ENCODE data around the gene FNDC3A. TPM values are rescaled to one million over a fixed set of nuclear protein-coding genes. Genes with fewer than 3 reads are reported as not detected.

FNDC3A gene
- total RNA-seq, 2 donors from 2014 or later = 38.9 to 58.2 TPM

DNA sequence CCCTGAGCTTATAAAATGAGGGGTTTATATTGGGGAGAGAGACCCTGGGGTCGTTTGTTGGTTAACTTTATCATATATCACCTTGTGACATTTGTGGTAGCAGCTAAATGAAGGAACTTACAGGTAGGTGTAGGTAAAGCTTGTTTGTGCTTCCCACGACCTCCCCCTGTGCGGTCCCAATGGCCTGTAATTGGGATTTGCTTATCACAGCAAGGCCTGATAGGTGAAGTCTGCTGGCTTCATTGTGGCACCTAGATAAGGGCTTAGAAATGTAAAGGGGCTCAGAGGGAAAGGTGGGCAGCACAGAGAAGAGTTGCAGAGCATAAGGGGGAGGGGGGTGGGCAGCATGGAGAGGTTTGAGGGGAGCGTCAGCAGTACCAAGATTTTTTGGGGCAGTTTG, 208.9 kb downstream of the FNDC3A start:
- no peaks in the 10 kb centered on the region for H3K27me3 ChIP-seq (replicated peaks; ENCODE audit: insufficient read depth)

DNA sequence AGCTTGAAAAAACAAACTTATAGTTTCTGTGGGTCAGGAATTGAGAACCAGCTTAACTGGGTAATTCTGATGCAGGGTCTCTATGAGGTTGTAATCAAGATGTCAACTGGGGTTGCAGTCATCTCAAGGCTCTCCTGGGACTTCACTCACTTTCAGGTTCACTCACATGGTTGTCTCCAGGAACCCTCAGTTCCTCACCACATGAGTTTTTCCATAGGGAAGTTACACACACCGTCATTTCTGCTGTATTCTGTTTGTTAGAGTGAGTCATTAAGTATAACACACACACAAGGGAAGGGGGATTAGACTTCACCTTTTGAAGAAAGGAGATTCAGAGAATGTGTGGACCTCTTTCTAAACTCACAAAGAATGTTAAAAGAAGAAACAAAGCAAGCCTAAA, 209.6 kb downstream of the FNDC3A start:
- intact Hi-C loops (cut with DNase I) = no loop called here
- no peaks in the 10 kb centered on the region for H3K36me3 ChIP-seq
- H3K27ac ChIP-seq = no peak overlapping the region
- H3K27me3 ChIP-seq (replicated peaks; ENCODE audit: insufficient read depth) = no peaks in the 10 kb centered on the region
- H3K4me1 ChIP-seq (replicated peaks) = peaks cover 3% of the 10 kb centered on the region
- H3K4me3 ChIP-seq = no peak overlapping the region
- WGBS = 78% methylated on average over 1 of the region's 1 CpG
- TF ChIP-seq, protein P1, sequence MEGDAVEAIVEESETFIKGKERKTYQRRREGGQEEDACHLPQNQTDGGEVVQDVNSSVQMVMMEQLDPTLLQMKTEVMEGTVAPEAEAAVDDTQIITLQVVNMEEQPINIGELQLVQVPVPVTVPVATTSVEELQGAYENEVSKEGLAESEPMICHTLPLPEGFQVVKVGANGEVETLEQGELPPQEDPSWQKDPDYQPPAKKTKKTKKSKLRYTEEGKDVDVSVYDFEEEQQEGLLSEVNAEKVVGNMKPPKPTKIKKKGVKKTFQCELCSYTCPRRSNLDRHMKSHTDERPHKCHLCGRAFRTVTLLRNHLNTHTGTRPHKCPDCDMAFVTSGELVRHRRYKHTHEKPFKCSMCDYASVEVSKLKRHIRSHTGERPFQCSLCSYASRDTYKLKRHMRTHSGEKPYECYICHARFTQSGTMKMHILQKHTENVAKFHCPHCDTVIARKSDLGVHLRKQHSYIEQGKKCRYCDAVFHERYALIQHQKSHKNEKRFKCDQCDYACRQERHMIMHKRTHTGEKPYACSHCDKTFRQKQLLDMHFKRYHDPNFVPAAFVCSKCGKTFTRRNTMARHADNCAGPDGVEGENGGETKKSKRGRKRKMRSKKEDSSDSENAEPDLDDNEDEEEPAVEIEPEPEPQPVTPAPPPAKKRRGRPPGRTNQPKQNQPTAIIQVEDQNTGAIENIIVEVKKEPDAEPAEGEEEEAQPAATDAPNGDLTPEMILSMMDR (IDR thresholded peaks at IDR 0.05) = no peak
- no peaks in the 10 kb centered on the region for H3K9me3 ChIP-seq
- no peak for DNase-seq (ENCODE audit: low spot score)

More for the DNA sequence above, 208.9 kb downstream of the FNDC3A start:
- no peak overlapping the region for H3K27ac ChIP-seq
- H3K36me3 ChIP-seq = no peaks in the 10 kb centered on the region
- H3K4me1 ChIP-seq (replicated peaks) = peaks cover 3% of the 10 kb centered on the region
- H3K9me3 ChIP-seq = no peaks in the 10 kb centered on the region
- intact Hi-C loops (cut with DNase I) = no loop called here
- TF ChIP-seq POLR2AphosphoS5 (IDR thresholded peaks at IDR 0.05) = no peak
- TF ChIP-seq, protein P1 (IDR thresholded peaks at IDR 0.05) = no peak
- no peak for TF ChIP-seq POLR2A (IDR thresholded peaks at IDR 0.05)
- H3K4me3 ChIP-seq = no peak overlapping the region
- 76% methylated on average over 4 of the region's 4 CpGs for WGBS
- no peak for DNase-seq (ENCODE audit: low spot score)

DNA sequence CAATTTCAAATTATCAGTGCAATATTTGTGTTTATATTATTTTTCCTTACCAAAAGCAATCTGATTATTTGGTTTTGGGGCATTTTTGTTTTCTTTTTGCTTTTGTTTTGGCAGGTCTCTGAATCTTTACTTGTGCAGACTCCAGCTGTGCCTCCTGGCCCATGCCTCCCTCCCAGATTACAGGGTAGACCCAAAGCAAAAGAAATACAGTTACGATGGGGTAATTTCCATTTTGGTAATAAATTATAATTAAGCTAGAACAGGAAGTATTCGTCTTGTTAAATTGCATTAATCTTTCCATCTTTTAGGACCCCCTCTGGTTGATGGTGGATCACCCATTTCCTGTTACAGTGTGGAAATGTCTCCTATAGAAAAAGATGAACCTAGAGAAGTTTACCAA, 215.2 kb downstream of the FNDC3A start:
- no peak overlapping the region for H3K27ac ChIP-seq
- no peak for DNase-seq (ENCODE audit: low spot score)
- H3K27me3 ChIP-seq (replicated peaks; ENCODE audit: insufficient read depth) = no peaks in the 10 kb centered on the region
- WGBS = 89% methylated on average over 2 of the region's 2 CpGs
- no peak overlapping the region for H3K4me3 ChIP-seq
- TF ChIP-seq POLR2A (IDR thresholded peaks at IDR 0.05) = no peak
- no peak for TF ChIP-seq POLR2AphosphoS5 (IDR thresholded peaks at IDR 0.05)
- TF ChIP-seq, protein P1 (IDR thresholded peaks at IDR 0.05) = no peak
- H3K36me3 ChIP-seq = no peaks in the 10 kb centered on the region
- H3K4me1 ChIP-seq (replicated peaks) = peaks cover 3% of the 10 kb centered on the region
- H3K9me3 ChIP-seq = no peaks in the 10 kb centered on the region
- intact Hi-C loops (cut with DNase I) = no loop called here

DNA sequence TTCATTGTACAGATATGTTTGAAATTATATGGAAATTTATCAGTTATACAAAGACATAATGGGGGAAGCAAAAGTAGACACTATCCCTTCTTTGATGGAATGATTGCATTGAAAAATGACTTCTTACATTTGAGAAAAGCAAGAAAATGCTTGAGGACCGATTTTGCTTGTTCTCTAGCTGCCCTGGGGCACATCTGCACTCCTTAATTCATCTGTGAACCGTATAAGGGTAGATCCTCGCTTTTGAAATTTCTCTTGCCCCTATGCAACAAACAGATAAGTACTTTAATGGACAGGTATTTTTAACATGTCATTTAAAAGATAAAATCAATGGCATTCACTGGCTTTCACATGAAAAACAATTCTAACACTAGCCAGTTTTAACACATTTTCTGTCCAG, 230.9 kb downstream of the FNDC3A start:
- Histone ChIP-seq H3K27me3 (replicated peaks; ENCODE audit: insufficient read depth) (no peaks in the 10 kb centered on the region), H3K4me3 (no peak overlapping the region), H3K27ac (no peak overlapping the region), H3K9me3 (no peaks in the 10 kb centered on the region), H3K4me1 (replicated peaks) (no peaks in the 10 kb centered on the region), H3K36me3 (peaks cover 0 to 5% of the 10 kb centered on the region in 2 donors)
- TF ChIP-seq, protein P1 (IDR thresholded peaks at IDR 0.05) = no peak
- no peak for TF ChIP-seq POLR2AphosphoS5 (IDR thresholded peaks at IDR 0.05)
- TF ChIP-seq POLR2A (IDR thresholded peaks at IDR 0.05) = no peak
- intact Hi-C loops (cut with DNase I) = no loop called here
- no peak for DNase-seq (ENCODE audit: low spot score)
- WGBS = 91% methylated on average over 3 of the region's 3 CpGs

DNA sequence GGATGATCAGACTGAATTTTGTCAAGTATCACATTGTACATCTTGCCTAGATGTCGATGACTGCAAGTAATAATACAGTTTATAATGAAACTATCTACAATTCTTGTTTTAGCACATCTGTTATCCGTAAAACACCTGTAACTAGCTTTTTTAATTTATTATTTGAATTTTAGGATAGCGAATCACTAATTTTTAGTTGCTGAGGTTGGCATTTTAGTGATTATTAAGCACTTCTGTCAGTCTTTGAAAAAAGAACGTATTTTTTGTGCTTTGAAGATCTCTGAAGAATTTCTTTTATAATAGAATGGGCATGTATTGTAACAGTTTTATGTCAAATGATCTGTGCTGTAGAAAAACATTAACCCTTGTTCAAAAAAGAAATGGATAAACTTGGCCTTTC, 232.9 kb downstream of the FNDC3A start:
- Histone ChIP-seq H3K27me3 (replicated peaks; ENCODE audit: insufficient read depth) (no peaks in the 10 kb centered on the region), H3K36me3 (peaks cover 0 to 5% of the 10 kb centered on the region in 2 donors), H3K27ac (no peak overlapping the region), H3K9me3 (no peaks in the 10 kb centered on the region), H3K4me3 (no peak overlapping the region), H3K4me1 (replicated peaks) (no peaks in the 10 kb centered on the region)
- intact Hi-C loops (cut with DNase I) = no loop called here
- no peak for DNase-seq (ENCODE audit: low spot score)
- 95% methylated on average over 4 of the region's 4 CpGs for WGBS
- TF ChIP-seq POLR2AphosphoS5 (IDR thresholded peaks at IDR 0.05) (no peak), POLR2A (IDR thresholded peaks at IDR 0.05) (no peak)
- TF ChIP-seq, protein P1 (IDR thresholded peaks at IDR 0.05) = no peak

All from prostate gland (tissue), 2 donors.